LoVo (cell line): Measurements from ENCODE around the gene HDAC4.

Experiments used
- DNase-seq: peaks from one replicate; pipeline ENCODE4 v3.0.0-alpha.2; 2016; ENCODE audit warnings: low spot score

HDAC4 gene

GRCh38 chr2:239152239-239152915, 248.4 kb downstream of the HDAC4 start:
- DNase-seq, result no peak

DNA sequence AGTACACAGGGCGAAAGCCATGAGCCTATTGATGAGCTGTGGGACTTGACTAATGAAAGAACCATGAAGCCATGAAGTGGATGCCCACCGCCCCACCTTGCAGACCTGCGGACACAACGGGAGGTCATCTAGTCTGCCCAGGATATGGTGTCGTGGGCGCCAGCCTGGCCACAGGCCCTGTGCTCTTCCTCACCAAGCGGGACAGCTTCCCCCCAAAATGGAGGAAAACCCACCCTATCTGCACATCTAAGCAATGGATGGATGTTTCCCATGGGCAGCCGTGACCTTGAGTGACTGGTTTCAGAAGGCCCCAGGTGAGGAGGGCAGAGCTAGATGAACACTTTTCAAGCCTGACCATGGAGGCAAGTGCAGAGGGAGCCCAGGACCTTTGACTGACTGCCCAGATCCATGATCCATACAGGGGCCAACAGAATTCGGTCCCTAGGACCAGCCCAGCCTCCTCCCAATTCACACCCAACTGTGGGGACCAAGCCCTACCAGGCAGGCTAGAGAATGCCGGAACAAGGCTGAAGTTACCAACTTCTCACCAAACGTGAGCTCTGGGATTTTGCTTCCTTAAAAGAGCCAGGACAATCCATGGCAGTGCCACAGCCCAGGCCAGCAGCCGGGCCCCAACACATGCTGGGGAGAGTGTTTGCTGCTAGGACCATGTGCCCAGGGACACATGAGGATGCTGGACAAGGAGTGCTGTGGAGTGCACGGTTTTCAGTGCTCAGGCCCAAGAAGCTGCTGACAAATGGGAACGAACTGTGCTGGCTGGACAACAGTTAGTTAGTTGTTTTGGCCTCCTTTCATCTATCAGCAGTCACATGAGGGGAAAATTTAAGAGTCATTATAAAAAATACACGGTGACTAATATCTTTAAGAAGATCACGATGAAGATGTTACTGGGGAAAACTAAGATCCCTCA, 249.4 kb downstream of the HDAC4 start:
- no peak for DNase-seq

DNA sequence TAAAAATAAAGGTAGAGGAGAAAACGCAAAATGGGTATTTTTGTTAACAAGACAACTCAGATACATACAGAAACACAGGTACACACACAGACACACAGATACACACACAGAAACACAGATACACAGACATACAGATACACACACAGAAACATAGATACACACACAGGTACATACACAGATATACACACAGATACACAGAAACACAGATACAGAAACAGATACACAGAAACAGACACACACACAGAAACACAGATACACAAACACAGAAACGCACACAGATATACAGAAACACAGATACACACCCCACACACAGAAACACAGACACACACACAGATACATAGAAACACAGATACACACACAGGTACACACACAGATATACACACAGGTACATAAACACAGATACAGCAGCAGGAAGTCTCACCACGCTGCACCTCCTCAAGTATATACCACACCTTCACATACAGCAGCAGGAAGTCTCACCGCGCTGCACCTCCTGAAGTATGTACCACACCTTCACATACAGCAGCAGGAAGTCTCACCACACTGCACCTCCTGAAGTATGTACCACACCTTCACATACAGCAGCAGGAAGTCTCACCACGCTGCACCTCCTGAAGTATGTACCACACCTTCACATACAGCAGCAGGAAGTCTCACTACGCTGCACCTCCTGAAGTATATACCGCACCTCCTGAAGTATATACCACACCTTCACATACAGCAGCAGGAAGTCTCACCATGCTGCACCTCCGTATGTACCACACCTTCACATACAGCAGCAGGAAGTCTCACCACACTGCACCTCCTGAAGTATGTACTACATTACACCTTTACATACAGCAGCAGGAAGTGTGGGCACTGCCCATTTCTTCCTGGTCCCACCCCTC, 250.5 kb downstream of the HDAC4 start:
- no peak for DNase-seq

DNA sequence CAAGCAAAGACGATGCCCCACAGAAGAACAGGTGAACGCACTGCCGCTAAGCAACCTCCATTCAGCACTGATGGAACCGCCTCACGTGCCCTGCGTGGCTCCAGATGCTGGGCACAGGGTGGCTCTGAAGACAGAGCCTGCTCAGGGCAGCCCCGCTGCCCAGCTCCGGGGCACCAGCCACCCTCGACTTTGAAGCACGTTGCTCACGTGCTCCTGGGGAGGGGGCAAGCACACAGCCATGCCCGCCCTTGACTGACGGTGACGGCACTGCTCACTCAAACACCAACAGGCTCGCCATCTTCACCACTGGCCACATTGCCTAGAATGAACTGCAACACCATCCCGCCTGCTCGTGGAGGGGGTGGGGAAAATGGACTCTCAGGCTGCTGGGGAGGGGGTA, 251.3 kb downstream of the HDAC4 start:
- no peak for DNase-seq

- no peak for DNase-seq
Observed at GRCh38 chr2:239148495-239149200, 252.2 kb downstream of the HDAC4 start.

DNA sequence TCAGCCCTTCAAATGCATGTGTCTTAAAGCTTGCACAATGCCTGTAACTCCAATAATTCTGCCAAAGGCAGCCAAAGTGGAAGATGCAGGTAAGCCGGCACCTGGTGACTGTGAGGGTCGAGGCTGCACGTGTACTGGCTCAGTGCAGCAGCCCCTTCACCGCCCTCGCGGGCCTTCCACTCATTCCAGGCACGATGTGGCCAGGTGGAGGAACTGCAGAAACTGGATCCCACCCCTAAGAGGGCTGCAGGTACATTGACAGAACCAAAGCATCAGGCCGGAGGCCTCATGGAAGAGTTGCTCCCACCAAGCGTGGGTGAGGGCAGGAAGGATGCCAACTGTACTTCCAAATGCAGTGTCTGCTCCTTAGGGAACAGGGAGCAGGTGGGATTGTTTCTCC, 253.4 kb downstream of the HDAC4 start:
- no peak for DNase-seq

- no peak for DNase-seq
Observed at GRCh38 chr2:239146741-239147181, 254.1 kb downstream of the HDAC4 start.

GRCh38 chr2:239146011-239146641, 254.7 kb downstream of the HDAC4 start:
- no peak for DNase-seq

- DNase-seq, result no peak
Observed at GRCh38 chr2:239145601-239146000, 255.2 kb downstream of the HDAC4 start.

GRCh38 chr2:239145106-239145505, 255.7 kb downstream of the HDAC4 start:
- DNase-seq, result no peak

GRCh38 chr2:239144713-239144999, 256.2 kb downstream of the HDAC4 start:
- DNase-seq, result no peak

GRCh38 chr2:239143858-239144712, 256.7 kb downstream of the HDAC4 start:
- no peak for DNase-seq

GRCh38 chr2:239142806-239143205, 258.0 kb downstream of the HDAC4 start:
- DNase-seq, result no peak

GRCh38 chr2:239142296-239142695, 258.5 kb downstream of the HDAC4 start:
- no peak for DNase-seq

DNA sequence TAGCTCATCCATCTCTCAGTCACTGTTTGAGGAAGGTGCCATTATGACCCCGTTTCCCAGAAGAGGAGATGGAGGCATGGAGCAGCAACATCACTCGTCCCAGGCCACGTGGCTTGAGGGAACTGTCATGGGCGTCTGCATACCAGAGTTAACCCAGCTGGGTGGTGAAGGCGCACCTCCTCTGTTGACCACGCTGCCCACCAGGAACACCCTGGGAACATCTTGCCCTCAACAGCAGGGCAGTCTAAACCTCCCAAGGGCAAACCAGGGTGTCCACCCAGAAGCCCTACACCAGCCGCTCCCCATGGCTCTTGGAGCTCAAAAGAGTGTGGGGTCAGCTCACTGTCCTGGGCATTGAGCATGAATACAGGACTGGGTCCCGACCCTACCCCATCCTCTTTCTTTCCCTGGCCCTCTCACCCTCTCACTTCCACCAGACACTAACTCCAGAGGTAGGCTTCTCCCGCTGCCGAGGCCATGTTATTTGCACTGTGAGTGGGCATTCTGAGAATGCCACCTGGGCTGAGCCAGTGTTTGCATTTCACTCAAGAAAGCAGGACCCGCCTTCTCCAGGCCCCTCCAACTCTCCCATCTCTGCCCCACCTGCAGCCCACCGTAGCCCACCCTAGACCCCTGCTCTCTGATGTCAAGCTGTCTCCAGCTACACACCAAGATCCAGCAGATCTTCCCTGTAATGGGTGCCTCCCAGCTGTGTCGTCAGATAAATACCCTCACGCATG, 259.6 kb downstream of the HDAC4 start:
- no peak for DNase-seq

DNA sequence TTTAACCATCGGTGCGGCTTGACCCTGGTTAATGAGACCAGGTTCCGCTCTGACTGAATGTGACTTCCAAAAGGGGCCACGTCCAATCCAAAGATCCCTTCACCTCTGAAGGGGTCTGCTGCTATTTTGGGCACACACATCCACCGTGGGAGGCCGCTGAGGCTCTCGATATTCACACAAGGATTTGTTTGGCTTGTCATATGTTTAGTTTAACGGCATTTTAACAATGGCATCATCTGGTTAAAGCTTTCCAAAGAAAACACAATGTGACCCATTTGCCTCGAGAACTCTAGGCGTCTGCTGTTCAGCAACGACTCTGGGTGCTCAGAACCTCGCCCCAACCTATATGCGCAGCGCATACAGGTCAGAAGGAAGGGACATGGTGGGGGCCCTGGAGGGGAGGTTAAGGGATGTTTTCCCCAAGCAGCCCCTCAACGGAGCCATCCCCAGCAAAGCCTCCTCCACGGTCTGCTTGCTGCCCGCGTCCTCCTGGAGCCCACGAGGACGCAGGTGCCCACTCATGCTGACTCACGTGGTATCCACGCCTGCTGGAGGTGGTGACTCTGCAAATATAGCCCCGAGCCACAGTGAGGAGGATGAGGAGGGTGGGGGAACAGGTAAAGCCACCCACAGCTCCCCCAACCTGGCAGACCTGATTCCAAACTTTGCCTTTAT, 260.3 kb downstream of the HDAC4 start:
- no peak for DNase-seq

- no peak for DNase-seq
Observed at GRCh38 chr2:239139566-239139965, 261.3 kb downstream of the HDAC4 start.

GRCh38 chr2:239139101-239139500, 261.7 kb downstream of the HDAC4 start:
- no peak for DNase-seq

GRCh38 chr2:239138610-239139009, 262.2 kb downstream of the HDAC4 start:
- no peak for DNase-seq
